GM18507 (cell line): ENCODE measurements around the gene SLC9A9.
"Not testable (repeated sequence)": the region's sequence is repeated elsewhere in the genome, so short reads cannot be mapped to it uniquely, and the experiment has no call there.

Source experiments
- DNase-seq: peaks from one replicate; pipeline ENCODE4 v3.0.0; 2011; ENCODE audit warnings: low read depth; ENCODE audit not compliant: insufficient read length; ENCODE audit errors: extremely low spot score
- FAIRE-seq: peaks from 2 replicates; lab custom pipeline; 2011; peaks lifted over from hg19 to GRCh38; lab: Jason Lieb, UNC

Gene SLC9A9

DNA sequence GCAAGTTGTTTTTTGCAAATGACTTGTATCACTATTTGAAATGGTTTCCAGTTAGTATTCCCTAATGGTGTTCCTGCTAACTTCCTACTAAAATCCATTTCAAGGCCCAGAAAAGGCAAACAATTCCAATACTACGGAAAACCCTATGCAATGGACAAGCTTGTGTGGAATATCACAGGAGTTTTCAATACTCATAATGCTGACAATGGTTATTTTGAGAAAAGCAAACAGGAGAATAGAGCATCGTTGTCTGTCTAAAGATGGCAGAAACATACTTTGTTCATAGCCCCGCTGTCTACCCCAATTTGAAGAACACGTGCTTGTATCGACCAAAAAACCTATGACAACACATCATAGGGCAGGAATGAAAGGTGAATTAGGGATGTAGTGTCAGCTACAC lies 400.8 kb downstream of the SLC9A9 start:
- FAIRE-seq (no peak), DNase-seq (no peak)

DNA sequence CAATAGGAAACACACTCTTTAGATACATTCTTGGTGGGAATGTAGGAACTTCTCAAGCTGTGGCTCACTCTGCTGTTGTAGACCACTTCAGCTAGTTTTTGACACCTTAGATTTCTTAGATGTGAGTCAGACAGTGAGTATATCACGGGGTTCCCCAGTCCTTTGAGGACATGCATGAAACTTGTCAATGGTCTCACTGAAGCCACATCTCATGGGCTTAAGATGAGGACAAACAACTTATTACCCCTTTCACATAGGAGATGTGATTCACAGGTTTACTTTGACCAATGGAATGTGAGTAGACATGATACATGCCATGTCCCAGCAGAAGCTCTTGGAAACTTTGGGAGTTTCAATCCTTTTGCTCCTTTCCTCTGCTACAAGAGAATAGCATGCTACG lies 403.1 kb downstream of the SLC9A9 start:
- no peak for DNase-seq
- FAIRE-seq = no peak

DNA sequence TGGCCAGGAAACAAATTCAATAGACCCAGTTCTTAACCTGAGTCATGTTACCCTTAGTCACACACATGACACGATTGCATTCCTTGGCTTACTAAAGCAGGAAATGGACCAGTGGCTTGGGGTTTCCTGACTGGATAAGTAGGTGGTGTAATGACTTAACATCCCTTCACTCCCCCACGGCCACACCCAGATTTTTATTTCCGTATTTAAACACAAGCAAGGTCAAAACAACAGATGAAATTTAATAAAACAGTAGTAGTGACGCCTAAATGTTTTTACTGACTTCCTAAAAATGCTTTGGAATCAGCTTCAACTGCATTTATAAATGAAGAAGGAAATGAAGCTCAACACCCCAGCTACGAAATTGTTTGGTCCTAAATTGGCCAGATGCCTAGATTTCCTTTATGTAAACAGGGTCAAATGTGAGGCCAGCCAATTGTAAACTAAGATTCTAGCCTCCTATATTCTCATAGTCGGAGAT lies 404.4 kb downstream of the SLC9A9 start:
- DNase-seq (no peak), FAIRE-seq (no peak)

DNA sequence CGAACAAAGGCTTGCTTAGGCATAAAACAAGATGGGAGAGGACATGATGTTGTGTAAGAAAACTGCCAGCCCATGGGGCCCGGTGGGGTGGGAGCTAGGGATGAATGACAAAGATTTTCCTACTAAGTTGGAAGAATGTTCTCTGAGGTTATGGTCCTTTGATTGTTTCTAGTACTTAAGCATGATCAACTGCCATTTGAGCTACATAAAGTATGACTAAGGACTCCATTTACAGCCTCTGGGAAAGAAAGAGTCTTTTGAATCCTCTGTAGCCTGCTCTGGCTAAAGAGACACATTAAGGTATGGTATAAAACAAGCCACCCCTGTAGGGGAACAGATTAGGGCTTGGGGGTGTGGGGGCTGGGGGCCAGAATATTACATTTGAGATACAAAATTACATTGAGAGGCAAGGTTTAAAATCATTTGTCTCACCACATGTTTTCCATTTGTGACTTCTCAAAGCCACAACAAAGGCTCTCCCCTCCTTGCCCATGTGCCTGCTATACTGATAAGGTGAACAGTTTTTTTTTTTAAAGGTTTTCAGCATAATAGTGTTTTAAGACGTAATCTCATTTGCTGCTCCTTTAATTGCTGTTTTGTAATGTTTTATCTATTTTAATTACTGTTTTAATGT lies 405.3 kb downstream of the SLC9A9 start:
- FAIRE-seq = no peak

DNA sequence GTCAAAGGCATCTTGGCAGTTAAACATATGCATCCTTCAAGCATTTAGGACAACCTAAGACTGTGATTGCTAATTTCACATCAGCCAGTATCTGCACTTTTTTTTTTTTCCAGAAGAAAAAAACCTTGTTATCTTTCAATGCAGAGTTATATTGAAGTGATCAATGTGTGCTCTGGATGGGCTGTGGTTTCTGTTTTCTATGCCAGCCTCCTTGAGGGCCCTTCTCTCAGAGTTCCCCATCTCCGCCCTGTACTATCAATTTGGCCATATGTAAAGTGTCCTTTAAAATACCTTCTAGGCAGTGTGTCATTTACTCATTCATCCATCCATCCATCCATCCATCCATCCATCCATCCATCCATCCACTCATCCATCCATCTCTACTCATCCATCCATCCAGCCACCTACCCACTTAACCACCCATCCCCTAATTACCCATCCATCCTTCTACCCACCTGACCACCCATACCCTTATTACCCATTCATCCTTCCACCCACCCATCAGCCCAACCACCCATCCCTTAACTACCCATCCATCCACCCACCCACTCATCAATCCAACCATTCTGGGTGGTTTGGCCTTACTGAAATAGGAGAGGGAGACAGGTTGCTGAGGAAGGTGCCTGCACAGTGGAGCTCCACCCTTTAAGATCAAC lies 406.6 kb downstream of the SLC9A9 start:
- FAIRE-seq = no peak
- DNase-seq = no peak

More for the DNA sequence above, 405.3 kb downstream of the SLC9A9 start:
- no peak for DNase-seq

DNA sequence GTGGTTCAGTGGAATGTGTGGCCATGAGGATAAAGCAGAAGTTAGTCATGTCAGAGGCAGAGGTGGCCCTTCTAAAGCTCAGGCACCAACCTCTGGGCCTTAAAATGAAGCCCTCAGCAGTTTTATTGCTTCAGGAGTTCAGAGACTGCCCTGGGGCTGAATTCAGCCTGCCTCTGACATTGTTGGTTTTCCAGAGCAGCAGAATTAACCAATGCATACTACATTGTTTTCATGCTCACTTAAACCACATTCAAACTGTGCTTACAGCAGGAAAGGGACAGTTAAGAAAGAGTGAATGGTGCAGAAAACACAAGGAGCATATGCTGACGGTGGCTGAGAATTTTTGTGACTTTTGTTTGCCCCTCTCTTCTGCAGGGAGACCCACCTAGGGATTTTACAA lies 408.5 kb downstream of the SLC9A9 start:
- DNase-seq (no peak), FAIRE-seq (no peak)

GRCh38 chr3:143437405-143437804 lies 410.9 kb downstream of the SLC9A9 start:
- DNase-seq (no peak), FAIRE-seq (no peak)

GRCh38 chr3:143436231-143436930 lies 411.9 kb downstream of the SLC9A9 start:
- no peak for DNase-seq

DNA sequence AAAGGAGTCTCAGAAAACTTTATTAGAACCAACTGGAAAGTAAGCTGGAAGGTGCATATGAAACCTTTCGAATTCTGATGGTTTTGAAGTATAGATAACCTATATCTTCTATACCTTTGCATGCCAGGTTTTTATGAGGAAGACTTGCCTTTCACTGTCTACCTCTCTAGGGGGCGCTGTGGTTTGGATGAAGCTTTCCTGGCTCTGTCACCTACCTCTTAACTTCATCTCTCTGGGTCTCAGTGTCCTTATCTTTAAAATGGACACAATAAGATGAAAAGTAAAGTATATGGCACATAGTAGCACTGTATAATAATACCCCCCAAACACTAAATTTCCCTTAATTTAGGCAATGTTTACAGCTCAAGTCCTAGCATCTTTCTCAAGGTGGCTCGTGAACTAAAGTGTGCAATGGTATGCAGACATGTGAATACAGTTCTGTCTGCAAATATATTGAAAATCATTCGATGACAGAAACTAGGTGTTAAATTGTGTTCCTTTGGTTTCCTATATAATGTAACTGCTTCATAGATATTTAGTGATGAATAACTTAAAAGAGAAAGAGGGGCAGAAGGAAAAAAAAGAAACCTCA lies 414.4 kb downstream of the SLC9A9 start:
- DNase-seq (no peak), FAIRE-seq (no peak)

More at GRCh38 chr3:143436231-143436930, 411.9 kb downstream of the SLC9A9 start:
- no peak for FAIRE-seq

GRCh38 chr3:143431298-143431697 lies 417.0 kb downstream of the SLC9A9 start:
- DNase-seq = not testable (repeated sequence)

DNA sequence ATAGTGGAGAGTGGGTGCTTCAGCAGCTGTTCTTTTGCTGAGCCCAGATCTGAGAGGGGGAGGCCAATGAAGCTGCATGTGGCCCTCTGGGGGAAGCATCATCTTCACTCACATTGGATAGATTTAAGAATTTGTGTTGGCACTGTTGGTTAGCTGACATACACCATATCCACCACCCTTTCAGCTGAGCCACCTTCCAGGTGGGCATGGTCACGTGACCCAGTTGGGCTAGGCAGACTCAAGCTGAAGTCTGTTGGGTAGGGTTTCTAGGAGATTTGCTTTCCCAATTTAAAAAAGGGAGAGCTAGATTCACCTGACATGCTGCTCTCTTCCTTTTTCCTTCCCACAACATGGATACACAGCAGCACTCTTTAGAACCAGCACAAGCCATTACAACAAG lies 417.7 kb downstream of the SLC9A9 start:
- no peak for DNase-seq
- FAIRE-seq = no peak

More at GRCh38 chr3:143431298-143431697, 417.0 kb downstream of the SLC9A9 start:
- not testable (repeated sequence) for FAIRE-seq

- no peak for DNase-seq
- peak; percentile 18 for FAIRE-seq
Observed at GRCh38 chr3:143429628-143430514, 418.4 kb downstream of the SLC9A9 start.

GRCh38 chr3:143428294-143428693 lies 420.0 kb downstream of the SLC9A9 start:
- no peak for DNase-seq
- no peak for FAIRE-seq

DNA sequence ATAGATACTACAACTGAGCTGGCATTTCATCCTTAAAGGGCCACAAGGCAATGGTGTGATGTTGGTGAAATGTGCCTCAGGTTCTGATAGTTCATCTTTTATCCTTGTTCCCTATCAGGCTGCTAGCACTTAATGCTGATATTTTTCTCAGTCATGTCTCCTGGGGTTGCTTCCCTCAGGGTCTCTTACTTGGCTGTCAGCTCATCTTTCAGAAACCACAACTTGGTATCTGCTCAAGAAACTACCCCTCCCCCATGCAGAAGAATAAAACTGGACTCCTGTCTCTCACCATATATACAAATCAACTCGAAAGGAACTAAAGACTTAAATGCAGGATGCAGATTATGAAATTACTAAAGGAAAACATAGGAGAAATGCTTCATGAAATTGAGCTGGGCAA lies 420.6 kb downstream of the SLC9A9 start:
- FAIRE-seq (peak; percentile 5), DNase-seq (no peak)

- no peak for DNase-seq
- no peak for FAIRE-seq
Observed at GRCh38 chr3:143424874-143425273, 423.4 kb downstream of the SLC9A9 start.

- DNase-seq = no peak
- FAIRE-seq = no peak
Observed at GRCh38 chr3:143421556-143421955, 426.7 kb downstream of the SLC9A9 start.

- FAIRE-seq (no peak), DNase-seq (no peak)
Observed at GRCh38 chr3:143419611-143420010, 428.7 kb downstream of the SLC9A9 start.

DNA sequence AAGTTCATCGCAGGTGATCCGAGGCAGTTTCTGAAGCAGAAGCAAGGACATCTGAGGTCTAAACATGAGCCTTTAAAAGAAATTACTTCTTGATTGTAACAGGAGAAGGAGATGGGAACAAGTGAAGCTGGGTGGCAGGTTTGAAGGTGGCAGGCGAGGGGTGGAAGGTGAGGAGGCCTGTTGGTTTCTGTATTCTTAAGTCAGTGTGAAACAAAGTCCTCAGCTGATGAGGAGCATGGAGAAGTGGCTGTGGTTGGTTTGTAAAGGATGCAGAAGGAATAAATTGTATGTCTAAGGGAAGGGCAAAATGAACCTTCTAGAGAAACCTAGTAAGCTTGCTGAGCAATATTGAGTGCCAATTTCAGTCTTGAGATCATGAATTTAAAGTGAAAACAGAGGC lies 429.9 kb downstream of the SLC9A9 start:
- FAIRE-seq = no peak
- DNase-seq = no peak

- DNase-seq = no peak
- FAIRE-seq = no peak
Observed at GRCh38 chr3:143416229-143416628, 432.0 kb downstream of the SLC9A9 start.
